IPS DF 19.7 (cell line): ENCODE data around the gene SOX6.

Experiments
- DNase-seq: peaks from one replicate; pipeline ENCODE4 v3.0.0-alpha.2; 2013; ENCODE audit warnings: low read depth, low spot score

Gene SOX6

DNA sequence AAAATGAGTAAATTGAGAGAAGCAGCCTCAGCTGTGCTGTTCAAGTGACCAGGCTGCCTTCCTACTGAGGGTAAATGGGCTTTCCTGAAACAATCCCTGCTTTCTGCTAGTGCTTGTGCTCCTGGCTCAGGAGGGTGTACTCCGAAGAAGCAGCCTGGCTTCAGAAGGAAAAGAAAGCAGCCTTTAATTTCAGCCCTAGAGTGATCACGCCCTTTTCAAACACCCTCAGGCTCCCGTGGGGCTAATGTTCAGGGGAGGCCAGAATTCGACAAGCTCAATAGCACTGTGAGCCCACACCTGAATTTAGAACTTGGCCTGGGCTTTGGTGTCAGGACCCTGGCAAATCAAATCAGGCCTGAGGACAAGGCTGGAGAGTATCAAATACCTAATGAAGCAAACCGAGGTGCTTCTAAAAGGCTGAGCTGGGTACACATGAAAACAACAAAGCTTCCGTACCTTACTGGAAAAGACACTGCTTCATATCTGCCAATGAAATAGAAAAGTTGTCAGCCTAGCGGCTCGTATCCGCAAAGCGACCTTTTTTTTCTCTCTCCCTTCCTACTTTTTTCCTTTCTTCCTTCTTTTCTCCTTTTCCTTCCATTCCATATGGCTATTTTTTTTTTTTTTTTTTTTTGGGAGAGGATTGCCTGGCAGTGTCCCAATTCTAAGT, 387.8 kb downstream of the SOX6 start:
- DNase-seq, result no peak

DNA sequence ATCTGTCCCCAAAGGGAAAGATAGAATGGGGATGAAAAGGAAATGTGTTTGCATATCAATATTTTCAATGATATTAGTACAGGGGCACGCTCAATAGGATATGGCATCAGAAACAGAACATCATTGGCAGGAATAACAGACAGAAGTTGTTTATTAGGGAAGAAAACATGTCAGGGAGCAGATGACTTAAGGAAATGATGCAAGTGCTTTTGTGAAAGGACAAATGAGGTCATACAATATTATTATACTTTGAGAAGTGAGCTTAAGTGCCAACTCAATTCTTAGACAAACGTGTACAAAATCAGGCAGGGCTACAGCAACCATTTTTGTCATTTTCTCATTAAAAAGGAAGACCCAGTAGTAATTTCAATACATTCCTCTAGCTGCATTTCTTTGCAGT, 388.4 kb downstream of the SOX6 start:
- no peak for DNase-seq

DNA sequence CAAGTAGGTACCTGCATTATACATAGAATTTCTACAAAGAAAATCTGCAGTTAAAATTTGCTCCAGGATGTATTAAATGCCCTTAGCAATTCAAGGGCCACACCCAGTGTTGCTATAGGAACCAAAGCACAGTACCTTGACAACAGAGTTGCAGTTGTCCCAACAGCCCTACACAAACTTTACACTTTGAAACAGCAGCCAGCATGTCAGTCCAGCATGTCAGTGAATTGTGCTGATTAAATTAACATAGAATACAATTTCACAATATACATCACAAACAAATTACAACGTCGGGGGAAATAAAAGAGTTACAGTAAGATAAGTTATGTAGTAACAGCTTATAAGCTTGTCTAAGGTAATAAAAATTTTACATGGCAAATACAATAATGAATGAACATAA, 389.2 kb downstream of the SOX6 start:
- no peak for DNase-seq

DNA sequence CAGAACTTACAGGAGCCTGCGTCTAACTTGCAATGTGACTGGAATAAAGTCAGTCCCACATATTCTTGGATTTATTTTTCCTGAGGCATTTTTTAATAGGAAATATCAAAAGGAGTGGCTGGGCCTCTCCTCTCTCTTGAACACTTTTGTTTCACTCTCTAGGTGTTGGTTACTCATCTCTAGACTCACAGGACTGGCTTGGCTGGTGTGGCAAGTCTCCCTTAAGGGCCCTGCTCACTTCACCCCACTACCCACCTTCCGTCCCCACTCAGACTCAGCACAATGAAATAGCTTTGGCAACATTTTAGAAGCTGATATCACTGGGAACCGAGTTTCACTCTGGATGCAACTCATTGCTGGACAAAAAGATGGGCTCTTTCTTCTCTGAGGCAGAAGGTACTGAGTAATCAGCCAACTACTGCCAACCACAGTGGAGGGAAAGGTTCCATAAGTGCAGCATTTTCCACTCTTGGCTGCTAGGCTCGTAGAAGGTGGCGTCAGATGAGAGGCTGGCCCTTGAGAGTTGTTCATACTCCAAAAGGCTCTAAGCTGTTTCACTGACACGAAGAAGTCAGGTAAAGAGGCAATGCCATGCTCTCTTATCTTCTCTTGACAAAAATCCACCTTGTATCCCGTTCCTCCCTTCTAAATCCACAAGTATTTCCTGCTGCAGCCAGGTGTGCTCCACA, 390.6 kb downstream of the SOX6 start:
- no peak for DNase-seq

DNA sequence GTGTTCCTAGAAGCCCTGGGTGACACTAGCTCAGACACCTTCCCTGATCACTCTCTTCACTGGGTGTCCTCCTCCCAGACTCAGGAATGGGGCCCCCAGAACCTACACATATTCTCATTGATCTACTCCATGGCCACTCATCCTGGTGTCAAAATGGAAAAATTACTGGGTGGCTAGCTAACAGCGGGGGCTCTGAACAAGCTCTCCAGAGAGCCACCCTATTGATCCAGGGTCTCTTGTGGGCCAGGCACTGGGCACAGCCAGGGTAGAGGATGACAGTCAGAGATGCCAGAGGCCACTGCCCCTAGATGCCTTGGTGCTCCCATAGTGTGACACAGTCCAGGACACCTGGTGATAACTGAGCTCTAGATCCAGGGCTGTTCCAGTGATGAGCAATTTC, 393.1 kb downstream of the SOX6 start:
- DNase-seq, result no peak

DNA sequence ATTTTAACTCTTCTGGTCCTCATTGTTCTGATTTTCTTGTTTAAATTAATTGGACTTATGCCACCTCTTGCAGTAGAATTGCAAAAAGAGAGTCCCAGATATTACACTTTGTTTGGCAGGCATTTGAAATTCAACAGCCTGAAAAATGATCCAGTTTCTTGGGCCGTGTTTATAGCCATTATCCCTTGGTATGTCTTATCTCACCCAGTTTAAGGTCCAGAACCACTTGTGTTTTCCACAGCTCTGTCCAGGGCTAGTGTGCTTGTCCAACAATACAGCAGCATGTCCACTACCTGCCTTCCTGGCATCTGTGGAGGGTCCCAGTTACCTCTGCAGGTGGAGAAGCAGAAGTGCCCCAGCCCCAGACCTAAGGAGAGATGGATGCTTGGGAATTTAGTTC, 397.4 kb downstream of the SOX6 start:
- DNase-seq, result no peak

DNA sequence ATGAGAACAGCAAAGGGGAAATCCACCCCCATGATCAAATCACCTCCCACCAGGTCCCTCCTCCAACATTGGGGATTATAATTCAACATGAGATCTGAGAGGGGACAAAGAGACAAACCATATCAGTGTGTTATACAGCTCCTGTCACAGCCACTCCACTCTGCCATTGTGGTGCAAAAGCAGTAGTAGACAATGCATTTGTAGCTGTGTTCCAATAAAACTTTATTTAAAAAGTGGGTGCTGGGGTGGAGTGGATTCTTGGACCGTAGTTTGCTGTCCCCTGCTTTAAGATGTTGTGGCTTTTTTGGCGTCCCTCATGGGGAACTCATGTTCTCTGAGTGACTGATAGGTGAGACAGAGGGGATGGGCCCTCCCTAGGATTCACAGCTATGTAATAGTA, 399.1 kb downstream of the SOX6 start:
- DNase-seq, result no peak

DNA sequence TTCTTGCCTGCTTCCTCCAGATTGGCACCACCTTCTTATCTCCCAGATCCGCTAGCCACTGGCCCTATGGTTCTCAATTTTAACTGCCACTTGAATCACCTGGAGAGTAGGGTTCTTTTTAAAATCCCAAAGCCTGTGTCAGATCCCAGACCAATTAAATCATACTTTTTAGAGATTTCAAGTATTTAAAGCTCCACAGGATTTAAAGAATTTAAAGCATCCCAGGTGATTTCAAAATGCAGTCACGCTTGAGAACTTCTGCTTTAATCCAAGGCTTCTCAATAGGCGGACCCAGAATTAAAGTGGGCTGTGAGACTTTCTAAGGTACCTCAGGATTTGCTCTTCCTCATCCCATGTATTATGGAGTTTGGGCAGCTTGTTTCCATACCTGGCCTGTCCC, 400.0 kb downstream of the SOX6 start:
- DNase-seq, result no peak

DNA sequence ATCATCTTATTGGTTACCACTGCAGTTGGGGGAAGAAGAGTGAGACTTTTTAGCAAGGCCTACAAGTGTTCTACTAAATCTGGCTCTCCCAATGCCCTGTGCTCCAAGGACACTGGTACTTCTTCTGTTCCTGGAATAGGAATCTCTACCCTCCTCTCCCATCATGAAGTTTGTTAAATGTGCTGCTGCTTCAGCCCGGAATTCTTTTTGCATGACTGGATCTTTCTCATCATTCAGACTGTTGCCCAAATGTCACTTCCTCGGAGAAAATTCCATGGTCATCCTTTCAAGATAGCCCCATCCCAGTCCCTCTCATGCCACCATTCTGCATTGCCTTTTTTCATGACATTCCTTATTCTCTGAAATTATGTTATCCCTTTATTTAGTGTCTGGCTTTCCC, 400.8 kb downstream of the SOX6 start:
- DNase-seq, result no peak

DNA sequence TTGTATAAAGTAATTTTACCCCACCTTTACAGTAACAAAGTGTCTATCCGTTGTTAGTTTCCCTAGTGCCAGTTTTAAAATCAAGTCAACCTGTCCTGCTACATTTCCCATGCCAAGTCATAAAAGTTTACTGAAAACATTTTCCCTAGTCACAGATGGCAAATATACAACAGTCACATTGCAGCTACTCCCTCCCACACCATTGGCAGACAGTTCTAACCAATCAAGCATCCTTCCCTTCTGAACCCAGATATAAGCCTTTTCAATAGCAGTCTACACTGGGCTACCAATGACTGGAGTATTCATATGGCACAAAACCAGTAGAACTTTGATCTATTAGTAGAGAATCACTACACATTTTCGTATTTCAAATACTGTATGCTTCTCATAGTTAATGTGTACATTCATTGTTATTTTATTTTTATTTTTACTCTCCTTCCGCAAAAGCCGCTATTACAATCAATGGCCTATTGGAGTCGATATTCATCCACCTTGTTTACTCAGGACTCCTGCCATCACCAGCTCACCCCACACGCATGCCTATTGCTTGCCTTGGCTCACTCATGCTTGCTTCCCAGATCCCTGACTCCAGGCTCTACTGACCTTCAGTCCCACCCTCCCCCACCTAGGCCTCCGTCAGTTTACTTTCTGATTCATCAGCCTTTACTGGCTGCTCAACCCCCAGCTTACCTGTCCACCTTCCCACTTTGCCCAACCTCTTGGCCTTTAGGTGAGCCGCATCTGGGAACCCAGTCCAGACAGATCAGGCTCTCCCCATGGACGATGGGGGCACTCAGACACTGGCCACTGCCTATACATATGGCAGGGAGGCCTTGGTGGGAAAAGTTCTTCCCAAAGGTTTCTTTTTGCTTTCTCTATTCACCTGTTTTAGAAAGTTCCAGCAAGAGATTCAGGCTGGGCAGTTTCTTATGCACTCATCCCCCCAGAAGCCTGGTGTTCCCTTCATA, 408.4 kb downstream of the SOX6 start:
- no peak for DNase-seq

DNA sequence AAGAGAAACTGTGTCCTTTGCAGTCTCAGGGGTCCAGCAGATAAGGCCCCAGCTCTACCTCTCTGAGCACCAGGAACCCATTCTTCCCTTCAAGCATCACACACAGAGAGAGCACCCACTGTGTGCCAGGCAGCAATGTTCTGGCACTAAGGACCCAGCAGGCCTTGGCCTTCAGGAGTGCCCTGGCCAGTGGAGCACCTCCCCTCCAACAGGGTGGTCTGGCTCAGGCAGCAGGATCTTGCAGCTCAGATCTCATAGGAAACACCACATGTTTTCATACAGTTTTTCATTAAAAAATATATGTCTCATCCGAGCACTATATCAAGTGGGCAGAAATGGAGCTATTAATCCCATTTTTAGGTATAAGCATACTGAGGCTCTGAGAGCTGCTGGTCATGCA, 410.6 kb downstream of the SOX6 start:
- no peak for DNase-seq

DNA sequence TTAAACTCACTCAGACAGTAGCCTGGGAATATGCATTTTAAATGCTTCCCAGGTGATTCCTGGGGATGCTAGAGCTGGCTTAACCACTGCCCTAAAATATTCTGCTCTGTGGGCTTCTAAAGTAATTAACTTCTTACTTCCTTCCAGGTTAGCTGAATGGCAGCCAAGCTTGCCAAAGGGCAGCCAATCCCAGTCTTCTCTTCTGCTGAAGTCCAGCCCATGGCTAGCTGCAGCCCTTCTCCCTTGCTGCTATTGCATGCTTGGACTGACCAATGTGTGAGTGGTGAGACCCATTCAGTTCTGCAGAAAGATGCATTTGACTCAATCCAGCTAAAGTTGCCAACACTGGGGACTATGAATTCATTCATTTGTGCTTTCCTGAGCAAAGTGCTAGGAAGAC, 411.9 kb downstream of the SOX6 start:
- no peak for DNase-seq

DNA sequence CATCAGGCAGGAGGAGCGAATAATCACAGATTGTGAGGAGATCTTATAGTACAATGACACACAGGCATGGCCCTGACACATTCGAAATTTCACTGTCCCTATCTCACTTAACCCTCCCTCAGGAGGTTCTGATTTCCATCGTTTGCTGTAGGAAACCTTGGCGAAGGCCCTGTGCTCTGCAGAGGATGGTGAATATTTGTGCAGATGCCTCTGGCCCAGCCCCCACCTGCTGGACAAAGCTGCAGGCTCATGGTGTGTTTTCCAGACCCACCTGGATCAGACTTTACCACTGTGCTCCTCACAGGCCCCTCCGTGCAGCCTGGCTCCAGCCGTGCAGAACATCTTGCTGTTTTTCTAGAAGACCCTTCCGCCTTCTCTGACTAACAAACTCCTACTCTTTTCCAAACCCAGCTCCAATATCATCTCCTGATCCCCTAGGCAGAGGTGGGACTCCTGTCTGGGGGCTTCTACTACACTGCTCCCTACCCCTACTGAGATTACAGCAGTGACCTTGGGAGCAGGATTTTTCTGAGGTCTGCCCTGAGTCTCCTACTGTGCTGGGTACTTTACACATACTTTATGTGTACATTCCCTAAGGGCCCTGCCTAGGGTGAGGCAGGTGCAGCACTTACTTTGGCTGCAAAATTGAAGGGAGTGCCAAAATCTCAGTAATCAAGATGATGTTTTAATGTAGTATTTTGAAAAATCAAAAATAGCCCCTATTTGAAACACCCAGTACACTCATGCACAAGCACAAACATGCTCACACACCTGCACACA, 412.7 kb downstream of the SOX6 start:
- no peak for DNase-seq

DNA sequence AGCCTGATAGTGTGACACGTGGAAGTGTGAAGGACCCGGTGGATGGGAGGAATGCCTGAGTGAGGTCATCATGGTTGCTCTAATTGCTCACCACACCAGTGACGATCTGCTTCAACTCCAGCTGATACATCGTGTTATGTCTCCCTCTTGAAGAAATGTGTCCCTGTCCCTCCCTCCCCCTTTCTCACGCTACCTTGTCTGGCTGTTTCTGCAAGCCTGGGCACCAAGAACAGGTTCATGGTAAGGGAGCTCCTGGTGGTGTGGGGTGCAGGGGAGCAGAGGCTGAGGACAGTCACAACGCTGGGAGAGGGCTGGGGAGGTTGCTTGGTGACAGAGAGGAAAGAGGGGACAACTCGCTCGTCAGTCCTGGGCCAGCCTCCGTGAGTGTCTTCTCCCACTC, 413.4 kb downstream of the SOX6 start:
- DNase-seq, result no peak

DNA sequence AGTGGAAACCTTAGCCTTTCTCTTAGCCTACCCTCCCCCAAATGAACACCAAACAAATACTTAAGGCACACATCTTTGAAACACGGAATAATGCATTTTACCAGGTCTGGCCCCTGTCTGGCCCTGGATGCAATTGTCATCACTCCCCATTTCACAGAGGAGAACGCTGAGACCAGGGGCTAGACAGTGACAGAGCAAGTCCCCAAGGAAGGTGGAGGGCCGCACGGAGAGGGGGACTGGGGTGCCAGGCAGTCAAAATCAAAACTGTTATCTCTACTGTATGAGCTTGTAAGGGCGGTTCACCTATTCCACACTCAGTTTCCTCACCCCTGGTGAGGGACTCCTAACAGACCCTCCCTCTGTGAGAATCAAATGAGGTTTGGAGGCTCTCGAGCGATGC, 414.2 kb downstream of the SOX6 start:
- no peak for DNase-seq

DNA sequence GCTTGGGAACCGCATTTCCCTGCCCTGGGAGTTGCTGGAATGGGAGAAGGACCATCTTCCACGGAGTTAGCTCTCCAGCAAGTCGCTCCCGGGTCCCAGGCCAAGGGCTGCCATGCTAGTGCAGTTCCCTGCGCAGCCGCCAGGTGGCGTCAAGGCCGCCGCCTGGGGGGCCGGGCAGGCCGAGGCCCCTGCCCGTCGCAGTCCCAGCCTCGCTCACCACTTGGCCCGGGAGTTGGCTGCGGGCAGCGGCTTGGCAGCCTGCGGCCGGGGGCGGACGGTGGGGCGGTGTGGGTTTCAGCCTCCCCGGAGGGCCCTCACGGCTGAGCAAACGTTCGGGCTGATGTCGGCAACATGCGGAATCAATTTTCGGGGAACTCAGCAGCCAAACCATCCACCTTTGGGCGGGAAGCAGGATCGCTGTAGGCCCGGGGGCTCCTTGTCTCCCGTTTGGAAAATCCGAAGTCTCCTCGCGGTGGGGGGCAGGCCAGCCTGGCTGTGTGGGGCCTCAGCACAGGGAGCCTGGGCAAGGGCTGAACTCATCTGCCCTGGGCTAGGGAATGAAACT, 415.1 kb downstream of the SOX6 start:
- no peak for DNase-seq

DNA sequence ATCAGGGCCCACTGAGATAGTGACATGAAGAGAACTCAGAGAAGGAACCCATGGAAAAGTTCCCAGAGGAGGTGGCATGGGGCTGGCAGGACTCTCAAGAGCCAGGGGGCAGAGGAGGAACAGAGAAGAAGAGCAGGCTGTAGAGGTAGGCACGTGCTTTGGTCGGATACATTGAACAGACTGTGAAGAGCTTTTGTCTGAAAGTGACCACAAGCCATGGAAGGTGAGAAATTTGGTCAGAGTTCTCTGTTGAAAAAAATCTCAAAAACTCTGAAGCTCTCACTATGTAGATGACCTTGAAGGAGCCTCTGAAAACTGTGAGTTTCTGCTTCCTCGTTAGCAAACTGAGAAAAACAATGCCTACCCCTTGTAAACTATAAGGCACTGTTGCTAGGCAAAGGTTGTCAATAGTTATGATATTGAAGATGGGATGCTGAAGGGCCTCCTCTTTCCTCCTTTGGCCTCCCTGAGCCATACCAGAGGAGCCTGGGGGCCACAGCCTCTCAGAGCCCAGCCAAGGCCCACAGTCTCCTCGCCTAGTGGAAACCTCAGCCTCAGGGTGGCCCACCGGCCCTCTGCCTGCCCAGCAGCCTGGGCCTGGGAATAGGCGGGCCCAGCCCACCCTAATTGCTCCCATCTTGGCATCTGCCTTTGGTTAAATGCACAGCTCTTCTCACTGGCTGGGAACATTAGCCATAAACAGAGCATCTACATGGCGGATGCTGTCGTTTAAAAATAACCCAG, 415.7 kb downstream of the SOX6 start:
- DNase-seq, result no peak

DNA sequence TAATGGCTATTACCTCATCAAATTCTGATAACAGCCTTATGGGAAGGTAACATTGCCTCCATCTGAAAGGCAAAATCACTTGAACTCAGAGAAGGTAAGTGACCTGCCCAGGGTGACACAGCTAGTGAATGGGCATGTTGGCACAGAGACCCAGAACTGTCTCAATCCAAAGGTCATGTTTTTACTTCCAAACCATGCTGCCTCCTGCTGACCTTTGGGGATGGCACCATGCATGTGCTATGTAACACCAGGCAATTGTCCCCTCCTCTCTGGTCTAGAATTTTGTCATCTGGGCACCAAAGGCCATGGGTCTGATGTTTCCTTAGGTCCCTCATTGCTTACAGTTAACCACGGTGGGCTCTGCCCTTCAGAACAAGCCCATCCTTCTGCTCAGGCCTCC, 417.4 kb downstream of the SOX6 start:
- DNase-seq, result no peak

DNA sequence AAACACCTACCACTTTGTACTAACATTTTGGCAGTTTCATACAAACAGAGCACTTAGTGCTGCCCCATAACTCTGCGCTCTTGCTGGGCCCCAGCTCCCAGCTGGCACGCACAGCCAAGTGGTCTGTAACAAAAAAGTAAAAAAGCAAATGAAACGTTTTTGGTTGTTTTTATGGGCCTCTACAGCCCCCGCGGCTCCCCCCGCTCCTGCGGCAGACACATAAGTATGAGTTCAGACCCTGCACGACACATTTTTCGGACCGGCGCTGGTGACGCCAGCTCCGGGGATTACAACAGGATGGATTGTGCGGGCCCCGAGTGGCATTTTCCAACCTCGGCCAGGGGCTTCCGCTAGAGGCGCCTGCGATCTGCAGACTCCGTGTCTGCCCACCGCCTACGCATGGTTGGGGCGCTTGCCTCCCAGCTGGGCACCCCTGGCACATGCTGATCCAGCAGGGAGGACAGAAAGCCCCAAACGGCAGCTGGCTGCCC, 418.2 kb downstream of the SOX6 start:
- DNase-seq, result no peak

DNA sequence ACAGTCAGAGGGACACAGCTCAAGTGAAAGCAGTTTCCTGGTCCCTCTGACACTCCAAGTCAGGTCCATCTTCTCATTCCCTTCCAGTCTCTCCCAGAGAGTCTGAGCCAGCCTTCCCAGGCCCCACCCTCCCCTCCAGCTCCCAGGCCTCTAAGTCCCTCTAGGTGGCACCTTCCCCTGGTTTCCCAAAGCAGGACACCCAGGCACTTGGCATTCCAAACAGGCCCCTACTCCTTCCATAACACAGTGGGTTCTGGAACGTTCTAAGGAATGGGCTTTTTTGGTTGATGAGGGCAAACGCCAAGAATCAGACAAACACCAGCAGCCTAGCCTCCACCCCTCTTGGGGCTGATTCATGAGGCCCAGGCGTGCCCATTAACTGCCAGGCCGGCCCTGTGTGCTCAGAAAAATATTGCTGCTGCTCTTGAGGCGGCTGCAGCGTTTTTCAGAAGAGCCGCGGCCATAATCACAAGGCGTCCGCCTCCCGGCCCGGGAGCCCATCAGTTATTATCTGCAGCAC, 418.7 kb downstream of the SOX6 start:
- DNase-seq, result no peak
